ENCODE data around the gene RBSN.

GRCh38 chr3:15043408-15044171 lies 55.4 kb downstream of the RBSN start:
- TF ChIP-seq CTCF (IDR thresholded peaks at IDR 0.05) (no peak), POLR2AphosphoS5 (IDR thresholded peaks at IDR 0.05; ENCODE audit: insufficient read depth in 1 of 2, low read depth in 1 of 2) (no peak), POLR2A (IDR thresholded peaks at IDR 0.05) (no peak)

All from vagina (tissue), 2 donors.